ENCODE measurements around the gene SS18.

The SS18 gene

DNA sequence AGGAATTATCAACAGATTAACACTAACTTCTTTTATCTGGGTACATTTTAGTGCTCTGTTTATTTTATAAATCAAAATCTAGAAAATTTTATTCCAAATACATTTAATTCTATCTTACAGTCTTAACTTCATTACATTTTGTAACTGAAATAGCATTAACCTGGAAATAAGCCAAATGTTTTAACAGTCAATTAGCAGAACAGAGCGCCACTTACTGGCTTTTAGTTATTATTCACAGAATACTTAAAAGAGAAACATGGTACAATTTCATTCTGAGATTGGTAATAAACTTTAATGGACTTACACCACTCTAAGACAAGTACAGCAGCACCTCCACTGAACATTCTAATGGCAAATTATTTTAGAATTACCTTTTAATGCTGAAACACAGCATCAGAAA is 38.6 kb downstream of the SS18 start:
- no peak overlapping the region for H2BK12ac ChIP-seq (ENCODE audit: low read length in 2 of 2)
- H3K27ac ChIP-seq (ENCODE audit: low read length, poor library complexity, severe bottlenecking), result no peak overlapping the region
- no peaks in the 10 kb centered on the region for H3K27me3 ChIP-seq (ENCODE audit: control insufficient read depth in 1 of 2, insufficient read depth in 1 of 2, low read length in 2 of 2)
- H4K8ac ChIP-seq (ENCODE audit: low read length), result no peak overlapping the region
- no peak overlapping the region for H3K4me3 ChIP-seq (ENCODE audit: insufficient read depth in 1 of 2, low read depth in 1 of 2, low read length in 2 of 2)
- H2BK120ac ChIP-seq (ENCODE audit: low read depth, low read length), result no peak overlapping the region
- no peak overlapping the region for H2AK5ac ChIP-seq (ENCODE audit: low read length, severe bottlenecking)
- no peak for DNase-seq
- H3K9ac ChIP-seq (ENCODE audit: low read length), result peak overlapping the region; percentile 5
- WGBS, result no CpG with 5 or more reads among the region's 1 CpG
- H3K4me2 ChIP-seq (ENCODE audit: low read length, poor library complexity, severe bottlenecking), result no peak overlapping the region
- no peak overlapping the region for H2AFZ ChIP-seq (ENCODE audit: low read depth, low read length)
- no peak overlapping the region for H3K23ac ChIP-seq (ENCODE audit: low read length in 2 of 2)
- H3K14ac ChIP-seq (ENCODE audit: low read length in 2 of 2), result no peak overlapping the region
- no peak overlapping the region for H2BK15ac ChIP-seq (ENCODE audit: low read depth, poor library complexity, severe bottlenecking)
- H3K36me3 ChIP-seq (ENCODE audit: control insufficient read depth in 1 of 2, insufficient read depth in 2 of 2, low read depth in 1 of 2, low read length in 2 of 2), result peaks cover 21 to 79% of the 10 kb centered on the region in 2 experiments
- H3K4me1 ChIP-seq (ENCODE audit: control insufficient read depth, insufficient read depth, low read depth, low read length), result peaks cover 2% of the 10 kb centered on the region
- no peak overlapping the region for H2BK5ac ChIP-seq (ENCODE audit: low read depth, low read length, poor library complexity, severe bottlenecking)
- H4K91ac ChIP-seq (ENCODE audit: low read length), result no peak overlapping the region
- no peaks in the 10 kb centered on the region for H3K9me3 ChIP-seq (ENCODE audit: control insufficient read depth, low read length)
- H3K79me1 ChIP-seq (replicated peaks; ENCODE audit: low read length, poor library complexity, severe bottlenecking), result peaks cover 15% of the 10 kb centered on the region
- H3K4ac ChIP-seq (ENCODE audit: low read depth in 1 of 2, low read length in 2 of 2), result no peak overlapping the region
- no peak overlapping the region for H3K18ac ChIP-seq (ENCODE audit: low read depth in 1 of 2, low read length in 2 of 2)

DNA sequence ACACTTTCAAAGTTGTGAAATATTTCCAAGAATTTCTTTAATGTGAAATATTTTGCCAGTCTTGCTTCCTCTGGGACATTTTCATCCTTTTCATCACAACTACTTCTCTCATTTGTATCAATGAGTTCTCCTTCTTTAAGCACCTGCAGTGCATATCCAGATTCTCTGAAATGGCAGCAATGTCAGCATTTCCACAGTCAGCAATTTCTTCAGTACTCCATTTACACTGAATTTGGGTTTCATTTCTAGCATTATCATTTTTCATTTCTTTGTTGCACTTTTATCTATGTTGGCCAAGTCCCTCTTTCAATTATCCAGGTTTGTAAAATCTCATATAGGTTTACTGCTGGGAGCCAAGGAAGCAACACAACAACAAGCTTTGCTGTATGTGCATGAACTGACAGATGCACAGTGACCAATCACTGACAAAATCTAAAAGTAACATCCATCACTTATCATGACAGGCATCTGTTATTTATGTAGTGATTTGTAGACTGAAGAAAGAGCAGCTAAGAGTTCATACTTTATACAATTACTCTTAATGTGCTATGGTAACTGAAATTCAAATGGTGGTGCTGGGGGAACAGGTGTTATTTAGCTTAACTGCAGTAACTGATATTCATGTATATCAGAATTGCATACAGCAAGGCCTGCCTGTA is 43.9 kb downstream of the SS18 start:
- Histone ChIP-seq H4K8ac (ENCODE audit: low read length) (no peak overlapping the region), H2AK5ac (ENCODE audit: low read length, severe bottlenecking) (no peak overlapping the region), H2AFZ (ENCODE audit: low read depth, low read length) (no peak overlapping the region), H2BK5ac (ENCODE audit: low read depth, low read length, poor library complexity, severe bottlenecking) (no peak overlapping the region), H3K4ac (ENCODE audit: low read depth in 1 of 2, low read length in 2 of 2) (no peak overlapping the region), H2BK12ac (ENCODE audit: low read length in 2 of 2) (no peak overlapping the region), H3K9ac (ENCODE audit: low read length) (no peak overlapping the region), H3K14ac (ENCODE audit: low read length in 2 of 2) (no peak overlapping the region), H3K23ac (ENCODE audit: low read length in 2 of 2) (no peak overlapping the region), H3K9me3 (ENCODE audit: control insufficient read depth, low read length) (no peaks in the 10 kb centered on the region), H3K4me1 (ENCODE audit: control insufficient read depth, insufficient read depth, low read depth, low read length) (peaks cover 2% of the 10 kb centered on the region), H3K4me3 (ENCODE audit: insufficient read depth in 1 of 2, low read depth in 1 of 2, low read length in 2 of 2) (no peak overlapping the region), H3K36me3 (ENCODE audit: control insufficient read depth in 1 of 2, insufficient read depth in 2 of 2, low read depth in 1 of 2, low read length in 2 of 2) (peaks cover 8 to 49% of the 10 kb centered on the region in 2 experiments), H3K18ac (ENCODE audit: low read depth in 1 of 2, low read length in 2 of 2) (no peak overlapping the region), H2BK120ac (ENCODE audit: low read depth, low read length) (no peak overlapping the region), H2BK15ac (ENCODE audit: low read depth, poor library complexity, severe bottlenecking) (no peak overlapping the region), H3K27ac (ENCODE audit: low read length, poor library complexity, severe bottlenecking) (no peak overlapping the region), H4K91ac (ENCODE audit: low read length) (no peak overlapping the region), H3K27me3 (ENCODE audit: control insufficient read depth in 1 of 2, insufficient read depth in 1 of 2, low read length in 2 of 2) (no peaks in the 10 kb centered on the region), H3K79me1 (replicated peaks; ENCODE audit: low read length, poor library complexity, severe bottlenecking) (peaks cover 17% of the 10 kb centered on the region), H3K4me2 (ENCODE audit: low read length, poor library complexity, severe bottlenecking) (no peak overlapping the region)
- no peak for DNase-seq

GRCh38 chr18:26044807-26045206 is 45.6 kb downstream of the SS18 start:
- H3K4me3 ChIP-seq (ENCODE audit: insufficient read depth in 1 of 2, low read depth in 1 of 2, low read length in 2 of 2), result no peak overlapping the region
- H2BK12ac ChIP-seq (ENCODE audit: low read length in 2 of 2), result no peak overlapping the region
- no peak overlapping the region for H2BK15ac ChIP-seq (ENCODE audit: low read depth, poor library complexity, severe bottlenecking)
- H3K18ac ChIP-seq (ENCODE audit: low read depth in 1 of 2, low read length in 2 of 2), result no peak overlapping the region
- no peak overlapping the region for H3K14ac ChIP-seq (ENCODE audit: low read length in 2 of 2)
- H3K9ac ChIP-seq (ENCODE audit: low read length), result no peak overlapping the region
- 98% methylated on average over 3 of the region's 3 CpGs for WGBS
- no peak overlapping the region for H2AK5ac ChIP-seq (ENCODE audit: low read length, severe bottlenecking)
- H3K79me1 ChIP-seq (replicated peaks; ENCODE audit: low read length, poor library complexity, severe bottlenecking), result peaks cover 16% of the 10 kb centered on the region
- no peak overlapping the region for H3K4me2 ChIP-seq (ENCODE audit: low read length, poor library complexity, severe bottlenecking)
- H3K36me3 ChIP-seq (ENCODE audit: control insufficient read depth in 1 of 2, insufficient read depth in 2 of 2, low read depth in 1 of 2, low read length in 2 of 2), result peaks cover 5 to 43% of the 10 kb centered on the region in 2 experiments
- H3K23ac ChIP-seq (ENCODE audit: low read length in 2 of 2), result no peak overlapping the region
- no peak overlapping the region for H4K8ac ChIP-seq (ENCODE audit: low read length)
- H3K27ac ChIP-seq (ENCODE audit: low read length, poor library complexity, severe bottlenecking), result no peak overlapping the region
- H3K4ac ChIP-seq (ENCODE audit: low read depth in 1 of 2, low read length in 2 of 2), result no peak overlapping the region
- H3K4me1 ChIP-seq (ENCODE audit: control insufficient read depth, insufficient read depth, low read depth, low read length), result peaks cover 2% of the 10 kb centered on the region
- no peaks in the 10 kb centered on the region for H3K27me3 ChIP-seq (ENCODE audit: control insufficient read depth in 1 of 2, insufficient read depth in 1 of 2, low read length in 2 of 2)
- H4K91ac ChIP-seq (ENCODE audit: low read length), result no peak overlapping the region
- H3K9me3 ChIP-seq (ENCODE audit: control insufficient read depth, low read length), result no peaks in the 10 kb centered on the region
- DNase-seq, result no peak
- H2BK120ac ChIP-seq (ENCODE audit: low read depth, low read length), result no peak overlapping the region
- no peak overlapping the region for H2AFZ ChIP-seq (ENCODE audit: low read depth, low read length)
- H2BK5ac ChIP-seq (ENCODE audit: low read depth, low read length, poor library complexity, severe bottlenecking), result no peak overlapping the region

GRCh38 chr18:26040051-26040656 is 50.3 kb downstream of the SS18 start:
- Histone ChIP-seq H2BK5ac (ENCODE audit: low read depth, low read length, poor library complexity, severe bottlenecking) (no peak overlapping the region), H3K14ac (ENCODE audit: low read length in 2 of 2) (no peak overlapping the region), H3K27me3 (ENCODE audit: control insufficient read depth in 1 of 2, insufficient read depth in 1 of 2, low read length in 2 of 2) (no peaks in the 10 kb centered on the region), H2BK12ac (ENCODE audit: low read length in 2 of 2) (no peak overlapping the region), H3K79me1 (replicated peaks; ENCODE audit: low read length, poor library complexity, severe bottlenecking) (peaks cover 12% of the 10 kb centered on the region), H2BK15ac (ENCODE audit: low read depth, poor library complexity, severe bottlenecking) (no peak overlapping the region), H3K4me2 (ENCODE audit: low read length, poor library complexity, severe bottlenecking) (no peak overlapping the region), H3K4me1 (ENCODE audit: control insufficient read depth, insufficient read depth, low read depth, low read length) (no peaks in the 10 kb centered on the region), H3K27ac (ENCODE audit: low read length, poor library complexity, severe bottlenecking) (no peak overlapping the region), H3K18ac (ENCODE audit: low read depth in 1 of 2, low read length in 2 of 2) (no peak overlapping the region), H3K9ac (ENCODE audit: low read length) (no peak overlapping the region), H3K9me3 (ENCODE audit: control insufficient read depth, low read length) (no peaks in the 10 kb centered on the region), H4K8ac (ENCODE audit: low read length) (no peak overlapping the region), H3K4me3 (ENCODE audit: insufficient read depth in 1 of 2, low read depth in 1 of 2, low read length in 2 of 2) (no peak overlapping the region), H2BK120ac (ENCODE audit: low read depth, low read length) (no peak overlapping the region), H2AK5ac (ENCODE audit: low read length, severe bottlenecking) (no peak overlapping the region), H2AFZ (ENCODE audit: low read depth, low read length) (no peak overlapping the region), H3K36me3 (ENCODE audit: control insufficient read depth in 1 of 2, insufficient read depth in 2 of 2, low read depth in 1 of 2, low read length in 2 of 2) (peaks cover 2 to 51% of the 10 kb centered on the region in 2 experiments), H3K23ac (ENCODE audit: low read length in 2 of 2) (no peak overlapping the region), H4K91ac (ENCODE audit: low read length) (no peak overlapping the region), H3K4ac (ENCODE audit: low read depth in 1 of 2, low read length in 2 of 2) (no peak overlapping the region)
- no peak for DNase-seq
- WGBS, result 100% methylated on average over 1 of the region's 1 CpG

Measured in mesenchymal stem cell (in vitro differentiated cells and primary cell).